GM19395 (cell line): ENCODE results near the gene C16orf89.

Experiments
- ATAC-seq: cut with Tn5 transposase; IDR thresholded peaks from one replicate; pipeline ENCODE4 v1.9.1; 2021; ENCODE audit warnings: mild to moderate bottlenecking, moderate library complexity; ENCODE audit not compliant: unreplicated experiment

C16orf89 gene

GRCh38 chr16:5033256-5034166 lies 32.2 kb downstream of the C16orf89 start, which contains the start of gene NAGPA:
Gene NAGPA, minus strand, starts transcription at chr16:5033935. Its CDS starts 21 bp downstream, at chr16:5033914.
- ATAC-seq: peak; percentile 80

DNA sequence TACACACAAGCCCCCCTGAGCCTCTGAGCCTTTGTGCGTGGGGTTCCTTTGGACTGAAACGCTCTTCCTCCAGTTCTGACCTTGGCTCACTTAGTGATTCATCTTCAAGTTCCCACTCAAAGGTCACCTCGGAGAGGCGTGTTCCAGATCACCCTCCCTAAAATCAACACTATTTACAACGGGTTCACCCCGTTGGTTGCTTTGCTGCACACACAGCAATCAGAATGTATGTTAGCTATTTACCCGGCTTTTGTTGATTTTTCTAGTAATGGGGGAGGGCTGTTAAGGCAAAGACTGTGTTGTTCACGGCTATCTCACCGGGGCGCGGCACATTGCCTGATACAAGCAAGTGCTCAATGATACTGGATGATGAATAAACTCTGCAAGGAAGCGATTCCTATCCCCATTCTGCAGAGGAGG lies 33.0 kb downstream of the C16orf89 start:
- no peak for ATAC-seq

DNA sequence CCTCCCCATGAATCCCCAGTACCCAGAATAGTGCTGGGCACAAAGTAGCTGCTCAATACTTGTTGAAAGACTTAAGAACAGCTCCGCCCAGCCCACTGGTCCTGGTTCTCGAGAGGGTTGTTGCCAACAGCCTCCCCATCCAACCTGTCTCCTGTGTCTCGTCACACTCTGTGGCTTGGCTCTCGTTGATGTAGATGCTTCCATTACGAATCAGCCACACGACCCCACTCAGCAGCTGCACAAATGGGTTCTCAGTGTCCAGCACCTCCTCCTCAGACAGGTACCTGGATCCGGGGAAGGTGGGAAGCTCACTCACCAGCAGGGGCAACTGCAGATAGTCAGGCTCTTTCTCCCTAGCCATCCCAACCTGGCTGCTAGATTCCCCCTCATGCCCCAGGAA lies 34.2 kb downstream of the C16orf89 start:
- no peak for ATAC-seq

GRCh38 chr16:5030251-5030870 lies 35.4 kb downstream of the C16orf89 start:
- ATAC-seq: no peak

- ATAC-seq: no peak
Observed at GRCh38 chr16:5028950-5029475, 36.7 kb downstream of the C16orf89 start.

DNA sequence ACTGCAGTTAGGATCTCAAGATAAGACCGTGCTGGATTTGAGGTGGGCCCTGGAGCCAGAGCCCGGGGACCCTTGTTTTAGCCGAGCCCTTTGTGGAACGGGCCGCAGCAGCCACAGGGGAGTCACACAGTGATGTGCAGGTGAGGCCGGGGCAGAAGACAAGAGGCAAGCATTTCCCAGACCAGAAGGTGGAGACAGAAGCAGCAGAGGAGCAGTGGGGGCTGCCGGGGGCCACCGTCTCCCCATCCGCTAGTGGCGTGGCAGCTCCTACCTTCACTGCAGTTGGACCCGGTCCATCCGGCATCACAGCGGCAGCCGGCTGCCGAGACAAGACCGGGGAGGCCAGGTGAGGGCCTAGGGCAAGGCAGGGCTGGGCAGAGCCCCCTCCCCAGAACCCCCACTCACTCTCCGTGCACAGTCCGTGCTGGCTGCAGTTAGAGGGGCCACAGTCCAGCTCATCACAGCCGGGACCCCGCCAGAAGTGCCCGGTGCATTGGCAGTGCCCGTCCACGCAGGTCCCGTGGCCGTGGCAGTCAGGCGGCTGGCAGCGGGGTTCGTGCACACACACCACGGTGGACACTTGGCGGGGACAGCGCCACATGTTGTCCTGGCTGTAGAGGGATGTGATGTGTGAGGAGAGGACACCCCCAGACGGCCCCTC lies 38.1 kb downstream of the C16orf89 start:
- ATAC-seq: no peak

DNA sequence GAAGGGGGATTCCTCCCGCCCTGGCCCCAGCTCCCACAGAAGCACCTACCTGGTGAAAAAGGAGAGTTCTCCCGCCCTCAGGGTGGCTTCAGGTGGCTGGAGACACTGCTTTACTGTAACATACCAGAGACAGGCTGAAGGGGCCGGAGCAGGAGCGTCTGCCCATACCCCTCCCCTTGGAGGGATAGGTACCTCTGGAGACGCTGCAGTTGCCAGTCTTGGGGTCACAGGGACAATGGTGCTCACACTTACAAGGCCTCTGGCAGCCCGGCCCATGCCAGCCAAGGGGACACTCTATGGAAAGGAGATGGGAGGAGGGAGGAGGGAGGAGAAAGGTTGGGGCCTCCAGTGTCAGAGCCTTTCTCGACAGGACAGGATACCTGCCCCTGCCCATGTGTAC lies 38.7 kb downstream of the C16orf89 start:
- no peak for ATAC-seq

DNA sequence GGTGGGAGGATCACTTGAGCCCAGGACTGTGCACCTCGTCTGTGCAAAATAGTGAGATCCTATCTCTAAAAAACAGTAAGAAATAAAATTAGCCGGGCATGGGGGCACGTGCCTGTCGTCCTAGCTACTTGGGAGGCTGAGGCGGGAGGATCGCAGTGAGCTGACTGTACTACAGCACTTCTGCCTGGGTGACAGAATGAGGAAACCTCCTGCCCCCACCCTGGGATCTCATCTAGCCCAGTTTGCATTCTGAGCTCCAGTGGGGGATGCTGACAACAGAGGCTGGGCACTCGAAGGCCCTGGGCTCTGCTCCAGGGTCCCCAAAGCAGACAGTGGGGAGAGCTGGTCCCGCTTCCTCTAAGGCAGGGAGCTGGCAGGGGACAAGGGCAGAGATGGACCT lies 39.1 kb downstream of the C16orf89 start:
- ATAC-seq: no peak

GRCh38 chr16:5025171-5025632 lies 40.6 kb downstream of the C16orf89 start:
- ATAC-seq: no peak

DNA sequence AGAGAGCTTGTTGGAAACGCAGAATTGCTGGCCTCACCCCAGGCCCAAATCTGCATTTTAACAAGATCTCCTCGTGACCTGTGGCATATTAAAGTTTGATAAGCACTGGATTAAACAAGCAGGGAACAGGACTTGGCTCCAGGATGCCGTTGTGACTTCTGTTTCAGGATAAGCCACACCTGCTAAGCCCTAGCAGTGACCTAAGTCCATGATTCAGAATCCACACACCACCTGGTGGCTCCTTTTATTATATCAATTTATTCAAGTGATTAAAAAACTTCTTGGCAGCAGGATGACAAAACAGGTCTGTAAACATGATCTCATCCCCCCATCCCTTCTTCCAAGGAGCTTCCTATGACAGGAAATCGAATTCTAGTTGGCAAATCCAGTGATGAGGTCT lies 41.1 kb downstream of the C16orf89 start:
- no peak for ATAC-seq

GRCh38 chr16:5022521-5022920 lies 43.2 kb downstream of the C16orf89 start:
- no peak for ATAC-seq

DNA sequence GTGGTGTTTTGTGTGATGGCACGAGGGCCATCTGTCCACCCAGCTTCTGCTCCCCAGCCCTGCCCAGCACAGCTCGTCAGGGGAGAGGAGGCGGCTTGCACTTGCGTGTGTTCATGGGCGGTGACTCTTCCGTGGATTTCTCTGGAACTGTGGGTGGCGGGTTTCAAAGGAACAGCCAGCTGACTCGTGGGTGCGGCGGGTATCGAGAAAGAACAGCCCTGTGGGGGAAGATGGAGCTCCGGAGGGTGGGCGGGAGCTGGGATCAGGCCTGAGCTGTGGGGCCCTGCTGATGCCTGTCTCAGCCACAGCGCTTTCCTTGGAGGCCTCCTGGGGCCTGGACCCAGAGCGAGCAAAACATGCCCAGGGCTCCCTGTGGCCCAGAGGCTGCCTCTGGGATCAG lies 45.2 kb downstream of the C16orf89 start:
- ATAC-seq: no peak

DNA sequence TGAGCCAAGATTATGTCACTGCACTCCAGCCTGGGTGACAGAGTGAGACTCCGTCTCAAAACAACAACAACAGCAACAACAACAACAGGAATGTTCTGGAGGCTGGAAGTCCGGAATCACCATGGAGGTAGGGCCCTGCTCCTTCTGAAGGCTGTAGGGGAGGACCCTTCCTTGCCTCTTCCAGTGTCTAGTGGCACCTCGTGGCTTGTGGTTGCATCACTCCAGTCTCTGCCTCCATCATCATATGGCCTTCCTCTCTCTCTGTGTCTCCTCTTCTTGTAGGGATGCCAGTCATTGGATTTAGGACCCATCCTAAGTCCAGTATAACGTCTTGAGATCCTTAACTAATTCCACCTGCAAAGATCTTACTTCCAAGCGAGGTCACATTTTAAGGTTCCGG lies 46.0 kb downstream of the C16orf89 start:
- ATAC-seq: no peak

GRCh38 chr16:5018793-5019192 lies 47.0 kb downstream of the C16orf89 start:
- ATAC-seq: no peak

GRCh38 chr16:5017678-5017969 lies 48.1 kb downstream of the C16orf89 start:
- no peak for ATAC-seq

GRCh38 chr16:5016967-5017677 lies 48.6 kb downstream of the C16orf89 start:
- no peak for ATAC-seq

DNA sequence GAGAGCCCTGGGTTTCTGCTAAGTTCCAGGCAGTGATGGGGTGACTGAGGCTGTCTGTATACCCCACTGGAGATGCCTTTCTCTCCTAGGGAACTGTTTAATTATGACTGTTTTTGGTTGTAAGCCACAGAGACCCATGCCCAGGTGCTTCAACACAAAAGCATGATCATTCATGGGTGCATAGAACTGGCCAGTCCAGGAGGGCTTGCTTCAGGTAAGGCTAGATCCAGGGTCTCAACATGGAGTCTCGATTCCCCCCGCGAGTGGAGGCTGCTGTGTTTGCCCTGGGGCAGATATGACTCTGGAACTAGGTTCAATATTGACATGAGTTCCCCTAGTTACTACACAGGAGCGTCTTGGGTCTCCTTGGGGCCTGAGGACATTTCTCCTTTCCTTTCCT lies 49.9 kb downstream of the C16orf89 start:
- ATAC-seq: no peak

DNA sequence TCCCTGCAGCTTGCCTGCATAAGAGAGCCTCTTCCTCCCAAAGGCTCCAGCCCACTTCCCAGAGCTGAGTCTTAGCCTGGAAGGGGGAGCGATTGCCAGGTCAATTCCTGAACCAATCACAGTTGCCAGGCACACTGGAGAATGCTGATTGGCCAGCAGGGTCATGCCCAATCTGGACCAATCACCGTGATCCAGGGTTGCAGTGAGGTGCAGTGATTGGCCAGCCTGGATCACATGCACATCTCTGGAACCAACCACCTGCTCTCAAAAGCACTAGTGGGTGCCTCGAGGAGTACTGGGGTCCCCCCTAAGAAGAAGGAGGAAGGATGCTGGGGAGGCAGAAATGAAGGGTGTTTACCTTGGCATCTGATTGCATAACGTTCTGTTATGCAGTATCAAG lies 50.4 kb downstream of the C16orf89 start:
- no peak for ATAC-seq

DNA sequence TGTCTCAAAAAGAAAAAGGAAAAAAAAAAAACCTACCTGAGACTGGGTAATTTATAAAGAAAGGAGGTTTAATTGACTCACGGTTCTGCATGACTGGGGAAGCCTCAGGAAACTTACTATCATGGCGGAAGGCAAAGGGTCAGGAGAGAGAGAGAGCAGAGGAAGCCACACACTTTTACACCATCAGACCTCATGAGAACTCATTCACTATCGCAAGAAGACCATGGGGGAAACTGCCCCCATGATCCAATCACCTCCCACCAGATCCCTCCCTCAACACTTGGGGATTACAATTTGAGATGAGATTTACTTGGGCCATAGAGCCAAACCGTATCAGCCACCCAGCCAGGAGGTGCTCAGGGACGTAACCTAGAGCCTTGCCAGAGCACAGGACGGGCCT lies 52.9 kb downstream of the C16orf89 start:
- ATAC-seq: no peak

GRCh38 chr16:5011637-5012036 lies 54.1 kb downstream of the C16orf89 start:
- ATAC-seq: no peak
